GM18907 (cell line): ENCODE data around the gene GNA14.
"Not testable (repeated sequence)": the region's sequence is repeated elsewhere in the genome, so short reads cannot be mapped to it uniquely, and the experiment has no call there.

Source experiments
- ATAC-seq: cut with Tn5 transposase; IDR thresholded peaks from one replicate; pipeline ENCODE4 v1.9.1; 2021; ENCODE audit warnings: mild to moderate bottlenecking, moderate library complexity; ENCODE audit not compliant: unreplicated experiment

GNA14 gene

DNA sequence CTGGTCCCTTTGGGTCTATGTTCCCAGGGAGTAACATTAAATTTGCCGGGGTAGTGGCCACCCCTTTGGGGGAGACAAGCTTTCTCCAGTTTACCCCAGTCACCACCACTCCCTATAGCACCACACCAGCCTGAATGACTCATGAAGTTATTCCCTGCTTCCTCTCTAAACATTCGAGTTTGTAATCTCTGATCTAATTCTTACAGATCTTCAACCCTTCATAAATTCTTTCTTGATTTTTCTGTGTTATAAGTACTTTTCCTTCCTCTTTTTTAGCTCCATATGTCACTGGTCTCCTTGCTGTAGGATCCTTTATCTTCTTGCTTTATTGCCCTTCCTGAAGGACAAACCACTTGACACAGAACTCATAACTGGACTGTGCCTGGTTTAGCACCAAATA lies 55.6 kb downstream of the GNA14 start:
- no peak for ATAC-seq

DNA sequence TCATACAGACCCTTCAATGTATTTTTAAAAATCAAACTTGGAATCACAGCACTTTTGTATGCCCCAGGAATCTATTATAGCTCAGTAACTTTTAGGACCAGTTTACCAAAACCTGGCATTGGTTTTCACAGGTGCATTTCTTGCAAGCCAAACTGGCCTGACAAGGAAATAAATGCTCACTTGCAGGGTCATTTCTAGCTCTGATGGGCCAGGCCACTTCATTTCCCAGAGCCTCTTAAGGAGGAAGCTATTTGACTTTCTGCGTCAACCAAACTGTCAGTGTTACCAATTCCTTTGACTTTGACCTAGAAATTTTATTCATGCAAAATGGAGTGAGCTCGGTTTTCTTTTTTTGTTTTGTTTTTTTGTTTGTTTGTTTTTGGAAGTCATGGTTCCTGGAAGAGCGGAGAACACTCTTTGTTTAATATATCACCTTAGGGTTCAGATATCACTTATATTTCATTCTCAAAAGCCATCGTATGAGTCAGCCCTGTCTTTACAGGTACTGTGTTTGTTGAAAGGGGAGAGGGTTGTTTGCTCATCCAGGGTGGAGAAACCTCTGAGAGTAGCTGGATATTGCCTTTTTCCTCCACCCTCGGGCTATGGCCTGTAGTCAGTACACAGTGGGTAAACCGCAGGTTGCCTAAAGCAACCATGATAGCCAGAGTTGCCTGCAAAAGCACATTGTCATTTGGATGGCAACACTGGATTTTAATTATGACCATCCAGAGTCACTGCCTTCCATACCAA lies 58.9 kb downstream of the GNA14 start:
- ATAC-seq: no peak

GRCh38 chr9:77588271-77588937 lies 59.7 kb downstream of the GNA14 start:
- ATAC-seq: no peak

GRCh38 chr9:77587851-77588250 lies 60.3 kb downstream of the GNA14 start:
- ATAC-seq: no peak

DNA sequence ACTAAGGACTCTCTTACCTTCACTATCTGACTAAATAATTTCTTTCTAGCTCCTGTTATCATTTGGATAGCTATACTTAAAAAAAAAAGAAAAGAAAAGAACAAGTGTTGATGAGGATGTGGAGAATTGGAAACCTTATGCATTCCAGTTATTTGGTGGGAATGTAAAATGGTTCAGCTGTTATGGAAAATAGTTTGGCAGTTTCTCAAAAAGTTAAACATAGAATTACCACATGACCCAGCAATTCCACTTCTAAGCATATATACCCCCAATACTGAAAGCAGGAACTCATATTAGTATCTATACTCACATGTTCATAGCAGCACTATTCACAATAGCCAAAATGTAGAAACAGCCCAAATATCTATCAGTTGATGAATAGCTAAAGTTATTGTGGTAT lies 61.1 kb downstream of the GNA14 start:
- no peak for ATAC-seq

DNA sequence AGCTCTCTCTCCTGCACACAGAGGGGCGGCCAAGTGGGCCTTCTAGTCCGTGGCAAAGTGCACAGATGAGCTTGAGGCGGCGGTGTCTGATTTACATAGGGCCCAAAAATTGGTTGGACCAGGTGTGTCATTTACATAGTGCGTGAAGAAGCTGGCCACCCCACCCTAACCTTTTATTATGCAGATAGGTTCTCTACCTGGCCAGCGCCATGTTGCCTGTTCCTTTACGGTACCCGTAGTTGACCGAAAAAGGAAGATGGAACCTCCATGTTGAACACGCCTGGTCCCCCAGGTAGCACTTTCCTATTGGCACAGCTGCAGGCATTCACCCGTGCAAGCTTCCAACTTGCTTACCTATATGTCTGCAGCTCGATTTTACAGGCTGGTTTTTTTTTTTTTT lies 61.5 kb downstream of the GNA14 start:
- ATAC-seq: no peak

- no peak for ATAC-seq
These were observed 62.8 kb downstream of the GNA14 start for GRCh38 chr9:77585335-77585786.

- not testable (repeated sequence) for ATAC-seq
These were observed 63.2 kb downstream of the GNA14 start for GRCh38 chr9:77584927-77585326.

DNA sequence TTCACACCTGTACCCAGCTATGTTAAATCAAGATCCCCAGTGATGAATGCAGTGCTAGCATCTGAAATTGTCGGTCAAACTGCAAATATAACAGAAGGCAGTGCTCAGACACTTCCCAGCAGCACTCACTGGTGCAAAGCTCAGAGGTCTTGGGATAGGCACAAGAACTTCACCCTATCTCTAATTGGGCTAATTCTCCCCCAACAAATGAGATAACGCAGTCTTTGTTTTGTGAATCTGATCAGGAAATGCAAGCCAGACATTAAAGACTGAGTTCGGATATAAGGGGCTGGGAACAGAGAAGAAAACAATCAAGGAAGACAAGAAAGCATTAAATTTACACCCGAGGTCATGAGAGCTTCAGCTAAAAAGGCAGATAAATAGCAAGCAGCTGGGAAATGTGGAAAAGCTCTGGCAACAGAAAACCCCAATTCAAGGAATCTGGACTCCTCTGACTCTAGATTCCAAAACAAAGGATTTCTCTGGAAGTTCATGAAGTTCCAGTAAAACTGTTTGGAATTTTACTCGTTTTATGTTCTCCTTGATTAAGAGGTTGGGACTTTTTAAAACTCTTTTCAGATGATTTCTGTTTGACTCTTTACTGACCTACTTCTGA lies 65.1 kb downstream of the GNA14 start:
- ATAC-seq: no peak

GRCh38 chr9:77582525-77582924 lies 65.6 kb downstream of the GNA14 start:
- no peak for ATAC-seq

- no peak for ATAC-seq
These were observed 72.3 kb downstream of the GNA14 start for GRCh38 chr9:77575785-77576184.

GRCh38 chr9:77569335-77569734 lies 78.8 kb downstream of the GNA14 start:
- ATAC-seq: no peak

- ATAC-seq: no peak
These were observed 84.9 kb downstream of the GNA14 start for GRCh38 chr9:77563174-77563573.

GRCh38 chr9:77562019-77562748 lies 85.9 kb downstream of the GNA14 start:
- ATAC-seq: peak; percentile 83

DNA sequence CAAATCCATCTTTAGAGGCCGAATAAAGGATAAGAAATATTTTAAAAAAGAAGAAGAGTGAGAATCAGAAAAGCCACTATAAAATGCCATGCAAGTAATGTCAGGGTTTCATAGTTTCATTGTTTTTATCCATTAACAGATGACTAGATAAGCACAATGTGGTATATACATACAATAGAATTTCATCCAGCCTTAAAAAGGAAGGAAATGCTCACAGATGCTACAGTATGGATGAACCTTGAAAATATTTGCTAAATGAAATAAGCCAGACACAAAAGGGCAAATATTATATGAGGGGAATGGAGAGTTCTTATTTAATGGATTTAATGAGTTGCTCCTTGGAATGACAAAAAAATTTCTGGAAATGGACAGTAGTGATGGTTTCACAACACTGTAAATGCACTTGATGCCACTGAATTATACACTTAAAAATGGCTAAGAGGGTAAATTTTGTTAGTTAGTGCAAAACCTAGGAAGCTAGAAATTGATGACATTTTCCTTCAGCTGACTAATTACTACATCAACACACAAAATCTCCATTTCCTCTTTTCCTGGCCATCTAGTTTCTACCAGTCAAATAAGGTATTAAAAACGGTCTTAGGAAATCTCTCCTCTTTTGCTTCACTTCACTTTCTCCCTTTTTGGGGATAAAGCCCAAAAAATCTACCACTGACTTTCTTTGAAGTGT lies 86.6 kb downstream of the GNA14 start:
- no peak for ATAC-seq

GRCh38 chr9:77556396-77556795 lies 91.7 kb downstream of the GNA14 start:
- ATAC-seq: no peak

- ATAC-seq: no peak
These were observed 93.5 kb downstream of the GNA14 start for GRCh38 chr9:77554586-77555105.

DNA sequence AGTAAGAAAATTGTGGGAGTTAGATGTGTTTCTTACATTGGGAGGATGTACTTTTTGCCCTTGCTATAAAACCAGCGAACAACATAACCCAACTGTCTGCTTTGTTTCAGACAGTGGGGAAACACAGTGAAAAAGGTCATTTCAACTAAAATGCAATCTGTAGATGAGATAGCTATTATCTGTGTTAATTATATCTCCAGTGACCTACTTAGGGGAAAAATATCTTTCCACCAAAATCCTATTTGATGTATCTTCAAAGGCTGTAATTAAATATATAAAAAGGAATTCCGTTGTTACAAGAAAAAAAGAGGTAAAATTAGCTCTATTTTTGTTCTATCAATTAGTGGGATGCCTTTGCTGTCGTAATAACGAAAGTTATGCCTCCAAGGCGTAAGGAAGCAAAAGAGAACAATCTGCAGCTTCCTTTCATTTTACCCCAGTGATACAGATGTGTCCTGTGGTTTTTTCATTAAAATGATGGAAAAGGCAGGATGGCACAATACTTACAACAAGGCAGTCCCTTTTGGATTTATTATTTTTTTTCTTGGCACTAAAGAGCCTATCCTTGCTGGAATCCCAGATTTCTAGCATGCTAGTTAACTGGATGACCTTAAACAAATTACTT lies 100.9 kb downstream of the GNA14 start:
- no peak for ATAC-seq

GRCh38 chr9:77546376-77546950 lies 101.7 kb downstream of the GNA14 start:
- no peak for ATAC-seq

DNA sequence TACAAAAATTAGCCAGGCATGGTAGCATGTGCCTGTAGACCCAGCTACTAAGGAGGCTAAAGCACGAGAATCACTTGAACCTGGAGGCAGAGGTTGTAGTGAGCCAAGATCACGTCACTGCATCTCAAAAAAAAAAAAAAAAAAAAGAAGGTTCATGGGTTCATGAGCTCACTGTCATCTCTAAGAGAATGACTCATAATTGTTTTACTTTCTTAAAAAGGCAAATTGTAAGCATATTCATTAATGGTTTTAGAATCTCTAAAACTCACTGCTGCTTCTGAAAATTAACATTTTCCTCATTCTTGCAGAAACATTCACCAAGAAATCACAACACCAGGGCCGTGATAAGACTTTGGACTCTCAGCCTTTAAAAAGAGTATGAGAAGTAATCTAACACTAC lies 103.6 kb downstream of the GNA14 start:
- no peak for ATAC-seq
